Hepatocyte (in vitro differentiated cells): ENCODE measurements around the gene SGO1. TPM values are rescaled to one million over a fixed set of nuclear protein-coding genes. Genes with fewer than 3 reads are reported as not detected.

Experiments used
- DNase-seq: peaks from one replicate; pipeline ENCODE4 v3.0.0-alpha.2; 2016; ENCODE audit warnings: low spot score
- H2AFZ ChIP-seq: fragments of 200-600 bp; sonication (generic); 2 replicates; pipeline ENCODE4 v1.6.0; 2016; ENCODE audit warnings: antibody characterized with exemption, mild to moderate bottlenecking
- H3K27ac ChIP-seq: fragments of 200-600 bp; sonication (generic); 2 replicates; pipeline ENCODE4 v1.5.1; 2016; ENCODE audit warnings: mild to moderate bottlenecking
- H3K27me3 ChIP-seq: fragments of 200-600 bp; sonication (generic); 2 replicates; pipeline ENCODE4 v1.6.1; 2016
- H3K36me3 ChIP-seq: fragments of 200-600 bp; sonication (generic); replicated peaks from 2 replicates; pipeline ENCODE4 v1.5.1; 2016; ENCODE audit warnings: low read depth; ENCODE audit not compliant: insufficient read depth
- H3K4me1 ChIP-seq: fragments of 200-600 bp; sonication (generic); 2 replicates; pipeline ENCODE4 v1.5.1; 2016; ENCODE audit warnings: mild to moderate bottlenecking, moderate library complexity; ENCODE audit not compliant: insufficient read depth
- H3K4me2 ChIP-seq: fragments of 200-600 bp; sonication (generic); 2 replicates; pipeline ENCODE4 v1.6.0; 2016
- H3K4me3 ChIP-seq: fragments of 200-600 bp; sonication (generic); 2 replicates; pipeline ENCODE4 v1.5.1; 2016; ENCODE audit warnings: mild to moderate bottlenecking
- H3K79me2 ChIP-seq: fragments of 200-600 bp; sonication (generic); 2 replicates; pipeline ENCODE4 v1.6.0; 2017; ENCODE audit warnings: mild to moderate bottlenecking
- H3K9me2 ChIP-seq: fragments of 200-600 bp; sonication (generic); replicated peaks from 2 replicates; pipeline ENCODE4 v1.6.0; 2017; ENCODE audit warnings: mild to moderate bottlenecking; ENCODE audit not compliant: insufficient read depth
- H3K9me3 ChIP-seq: fragments of 200-600 bp; sonication (generic); 2 replicates; pipeline ENCODE4 v1.5.1; 2016; ENCODE audit warnings: low read depth, mild to moderate bottlenecking
- H4K20me1 ChIP-seq: fragments of 200-600 bp; sonication (generic); 2 replicates; pipeline ENCODE4 v1.6.0; 2016; ENCODE audit warnings: mild to moderate bottlenecking; ENCODE audit not compliant: insufficient read depth, poor library complexity, severe bottlenecking
- EZH2 ChIP-seq: fragments of 200-600 bp; sonication (generic); IDR thresholded peaks from 2 replicates; pipeline ENCODE4 v1.6.1; 2016; ENCODE audit warnings: antibody characterized with exemption, mild to moderate bottlenecking, borderline replicate concordance
- EZH2phosphoT487 ChIP-seq: fragments of 200-600 bp; sonication (generic); IDR thresholded peaks from one replicate; pipeline ENCODE4 v1.6.1; 2018; ENCODE audit warnings: antibody characterized with exemption, mild to moderate bottlenecking, low read depth, moderate library complexity; ENCODE audit not compliant: unreplicated experiment, severe bottlenecking
- WGBS: methylation state at CpG from one replicate; pipeline ENCODE4 v1.1.6; 2016; ENCODE audit warnings: low lambda C conversion rate; ENCODE audit errors: missing lambda C conversion rate; 5-methylcytosine and 5-hydroxymethylcytosine counted together
- polyA plus RNA-seq: library from polyadenylated mRNA; unstranded; fragments of >200 nt; fragmentation: Nextera tagmentation; extraction: Ambion mirVana; gene quantifications from 2 replicates; pipeline ENCODE4 v1.2.1, GENCODE V29; 2016
- total RNA-seq: library from RNA; depleted of rRNA; stranded (reverse); fragments of >200 nt; gene quantifications from 2 replicates; pipeline ENCODE4 v1.2.3, GENCODE V29; 2014
- TF ChIP-seq, protein P1 (sequence below): fragments of 200-600 bp; sonication (generic); IDR thresholded peaks from 2 replicates; pipeline ENCODE4 v1.5.1; 2016; ENCODE audit warnings: antibody characterized with exemption, mild to moderate bottlenecking; ENCODE audit not compliant: poor library complexity

Gene SGO1
- total RNA-seq (4.5 and 6.7 TPM in 2 replicates), polyA plus RNA-seq (5.6 and 5.8 TPM in 2 replicates)

DNA sequence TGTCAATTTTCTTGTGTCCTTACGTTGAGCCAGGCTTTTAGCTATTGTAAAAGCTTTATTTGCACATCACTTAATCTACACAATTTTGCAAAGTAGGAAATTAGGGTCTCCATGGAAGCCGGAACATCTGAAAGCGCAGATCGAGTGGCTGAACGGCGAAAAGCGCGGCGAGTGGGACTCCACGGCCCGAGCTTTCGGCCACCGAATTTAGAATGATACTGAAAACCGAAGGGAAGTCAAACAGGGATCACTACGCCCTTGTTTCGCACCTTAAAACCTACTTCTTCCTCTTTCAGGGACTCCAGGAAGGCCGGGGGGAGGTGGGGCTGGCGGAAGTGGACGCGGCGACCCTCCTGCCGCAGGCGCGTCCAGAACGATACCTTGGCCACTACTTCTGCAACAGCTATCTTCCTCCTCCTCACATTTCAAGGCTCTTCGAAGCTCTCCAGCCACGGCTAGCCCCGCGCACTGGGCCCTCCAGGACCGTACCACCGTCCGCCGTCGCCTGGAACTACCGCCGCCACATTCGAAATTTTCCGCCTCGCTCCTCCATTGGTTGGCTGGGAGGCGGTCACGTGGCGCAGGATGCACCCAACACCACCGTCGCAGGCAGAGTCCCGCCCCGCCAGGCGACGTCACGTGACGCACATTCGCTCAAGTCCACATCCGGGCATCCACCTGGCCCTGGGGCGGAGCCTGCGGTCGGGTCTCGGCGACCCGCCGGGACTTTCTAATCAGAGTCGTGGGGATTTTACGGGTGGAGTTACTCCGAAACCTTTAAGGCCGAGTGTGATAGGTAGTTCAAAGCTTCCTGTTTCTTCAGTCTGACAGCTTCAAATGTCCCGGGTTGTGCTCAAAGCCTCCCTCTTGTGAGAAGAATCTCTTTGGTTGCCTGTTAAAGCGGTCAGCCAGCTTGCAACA is at the start of gene SGO1:
SGO1 (minus strand) TSS at position 528 of the 921 bp plus-strand sequence. CDS start 2,179 bp downstream, outside the sequence.
- peak; percentile 99 for DNase-seq
- WGBS: 2% methylated on average over 65 of the region's 65 CpGs

DNA sequence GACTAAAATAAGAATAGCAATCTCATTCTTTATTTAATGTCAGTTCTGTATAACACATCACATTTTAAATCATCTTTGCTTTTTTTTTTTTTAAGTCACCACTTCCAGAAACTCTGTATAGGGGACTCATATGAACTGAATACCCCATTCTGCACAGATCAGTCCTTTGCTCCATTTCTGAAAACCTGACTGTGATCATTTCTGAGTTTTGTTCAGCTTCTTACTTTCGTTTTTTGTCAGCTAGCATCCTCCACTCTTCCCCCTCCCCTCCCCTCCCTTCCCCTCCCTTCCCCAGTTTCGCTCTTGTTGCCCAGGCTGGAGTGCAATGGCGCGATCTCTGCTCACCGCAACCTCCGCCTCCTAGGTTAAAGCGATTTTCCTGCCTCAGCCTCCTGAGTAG is 49.8 kb upstream of the SGO1 start:
- H3K9me3 ChIP-seq: no peaks in the 10 kb centered on the region
- no peaks in the 10 kb centered on the region for H3K36me3 ChIP-seq
- H2AFZ ChIP-seq: no peak overlapping the region
- WGBS: 99% methylated on average over 5 of the region's 7 CpGs
- H3K79me2 ChIP-seq: no peaks in the 10 kb centered on the region
- H4K20me1 ChIP-seq: no peaks in the 10 kb centered on the region
- no peaks in the 10 kb centered on the region for H3K27me3 ChIP-seq
- TF ChIP-seq EZH2 (no peak), EZH2phosphoT487 (no peak)
- TF ChIP-seq, protein P1, sequence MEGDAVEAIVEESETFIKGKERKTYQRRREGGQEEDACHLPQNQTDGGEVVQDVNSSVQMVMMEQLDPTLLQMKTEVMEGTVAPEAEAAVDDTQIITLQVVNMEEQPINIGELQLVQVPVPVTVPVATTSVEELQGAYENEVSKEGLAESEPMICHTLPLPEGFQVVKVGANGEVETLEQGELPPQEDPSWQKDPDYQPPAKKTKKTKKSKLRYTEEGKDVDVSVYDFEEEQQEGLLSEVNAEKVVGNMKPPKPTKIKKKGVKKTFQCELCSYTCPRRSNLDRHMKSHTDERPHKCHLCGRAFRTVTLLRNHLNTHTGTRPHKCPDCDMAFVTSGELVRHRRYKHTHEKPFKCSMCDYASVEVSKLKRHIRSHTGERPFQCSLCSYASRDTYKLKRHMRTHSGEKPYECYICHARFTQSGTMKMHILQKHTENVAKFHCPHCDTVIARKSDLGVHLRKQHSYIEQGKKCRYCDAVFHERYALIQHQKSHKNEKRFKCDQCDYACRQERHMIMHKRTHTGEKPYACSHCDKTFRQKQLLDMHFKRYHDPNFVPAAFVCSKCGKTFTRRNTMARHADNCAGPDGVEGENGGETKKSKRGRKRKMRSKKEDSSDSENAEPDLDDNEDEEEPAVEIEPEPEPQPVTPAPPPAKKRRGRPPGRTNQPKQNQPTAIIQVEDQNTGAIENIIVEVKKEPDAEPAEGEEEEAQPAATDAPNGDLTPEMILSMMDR: no peak
- DNase-seq: no peak
- H3K27ac ChIP-seq: no peak overlapping the region
- no peaks in the 10 kb centered on the region for H3K9me2 ChIP-seq
- peaks cover 13% of the 10 kb centered on the region for H3K4me1 ChIP-seq
- H3K4me2 ChIP-seq: no peak overlapping the region
- H3K4me3 ChIP-seq: no peak overlapping the region

More for the DNA sequence above, at the start of gene SGO1:
- TF ChIP-seq EZH2: no peak
- TF ChIP-seq, protein P1: no peak
- TF ChIP-seq EZH2phosphoT487: no peak
- Histone ChIP-seq H3K9me2 (no peaks in the 10 kb centered on the region), H3K4me2 (peak within 1 kb of the TSS; percentile 89), H3K9me3 (no peaks in the 10 kb centered on the region), H3K4me3 (peak within 1 kb of the TSS; percentile 80), H4K20me1 (no peaks in the 10 kb centered on the region), H3K79me2 (peaks cover 13% of the 10 kb centered on the region), H3K27me3 (no peaks in the 10 kb centered on the region), H3K27ac (peak within 1 kb of the TSS; percentile 88), H2AFZ (peak within 1 kb of the TSS; percentile 77), H3K4me1 (peaks cover 9% of the 10 kb centered on the region), H3K36me3 (no peaks in the 10 kb centered on the region)

DNA sequence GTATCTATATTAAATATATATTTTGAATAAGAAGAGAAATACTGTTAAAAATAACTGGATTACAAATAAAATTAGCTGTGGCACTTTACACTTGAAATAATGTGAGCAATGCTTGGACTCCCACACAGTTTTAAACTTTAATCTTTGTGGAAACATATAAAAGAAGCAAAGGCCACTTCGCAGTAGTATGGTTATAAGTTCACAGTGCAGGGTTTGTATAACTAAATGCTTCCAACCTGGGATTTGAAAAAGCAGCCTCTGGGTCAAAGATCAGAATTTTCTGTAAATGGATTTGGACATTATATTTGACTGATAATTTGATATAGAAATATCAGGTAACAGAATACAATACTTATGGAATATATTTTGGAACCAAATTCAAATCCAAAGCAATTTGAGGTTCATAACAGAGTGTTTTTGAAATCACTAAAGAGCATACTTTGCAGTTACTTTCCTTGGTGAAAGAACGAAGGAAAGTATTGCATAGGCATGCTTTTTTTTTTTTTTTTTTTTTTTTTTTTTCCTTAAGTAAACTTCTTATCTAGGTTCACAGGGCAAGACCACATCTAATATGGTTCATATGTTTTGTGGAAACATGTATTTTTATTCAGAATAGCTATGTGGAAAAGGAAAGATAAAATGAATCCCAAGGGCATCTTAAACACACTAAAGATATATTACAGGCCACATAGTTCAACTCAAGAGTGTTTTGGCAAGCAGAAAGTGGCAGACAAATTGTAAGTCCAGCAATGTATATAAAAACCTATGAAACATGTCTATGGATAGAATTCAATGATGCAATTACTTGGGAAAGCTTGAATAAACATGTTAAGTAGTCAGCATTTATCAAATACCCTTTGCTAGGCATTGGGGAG is 47.1 kb upstream of the SGO1 start:
- Histone ChIP-seq H3K27ac (no peak overlapping the region), H3K9me2 (no peaks in the 10 kb centered on the region), H2AFZ (no peak overlapping the region), H3K79me2 (no peaks in the 10 kb centered on the region), H3K4me1 (peaks cover 13% of the 10 kb centered on the region), H3K4me3 (no peak overlapping the region), H3K9me3 (no peaks in the 10 kb centered on the region), H3K36me3 (no peaks in the 10 kb centered on the region), H3K27me3 (no peaks in the 10 kb centered on the region), H3K4me2 (peak overlapping the region; percentile 13), H4K20me1 (no peaks in the 10 kb centered on the region)
- TF ChIP-seq, protein P1: no peak
- TF ChIP-seq EZH2 (no peak), EZH2phosphoT487 (no peak)
- WGBS: 44% methylated on average over 2 of the region's 2 CpGs
- DNase-seq: no peak
